K562 (cell line): ENCODE measurements around the gene IL11.

Source experiments
- CBX5 ChIP-seq: IDR thresholded peaks from 2 replicates; pipeline ENCODE4 v1.6.1; 2014; ENCODE audit warnings: low read depth, borderline replicate concordance
- EP300 ChIP-seq: IDR thresholded peaks from 2 replicates; pipeline ENCODE4 v1.6.1; 2012; ENCODE audit warnings: low read length, improper control_type of control experiment
- POLR2AphosphoS5 ChIP-seq: IDR thresholded peaks from 2 replicates; pipeline ENCODE4 v1.6.1; 2011; ENCODE audit warnings: mild to moderate bottlenecking, low read depth, low read length, moderate library complexity; ENCODE audit not compliant: control insufficient read depth, insufficient read depth
- RBBP5 ChIP-seq: fragments of 200-600 bp; sonication (generic); IDR thresholded peaks from 2 replicates; pipeline ENCODE4 v1.6.1; 2012; ENCODE audit warnings: borderline replicate concordance, mild to moderate bottlenecking, low read length, control low read depth, inconsistent platforms; ENCODE audit not compliant: insufficient read depth, poor library complexity, severe bottlenecking
- TRIM24 ChIP-seq, 2 experiments: fragments of 450-650 bp; IDR thresholded peaks; 2 replicates each; pipeline ENCODE4 v1.6.1; 2016
- TF ChIP-seq, protein P1 (sequence below): fragments of 200-400 bp; formaldehyde crosslinking; IDR thresholded peaks from 2 replicates; pipeline ENCODE4 v1.6.1; 2017; ENCODE audit warnings: mild to moderate bottlenecking, low read depth, low read length, moderate library complexity
- TF ChIP-seq, protein P2 (sequence below): IDR thresholded peaks from 3 replicates; pipeline ENCODE4 v1.6.1; 2011; ENCODE audit warnings: borderline replicate concordance, mild to moderate bottlenecking; ENCODE audit not compliant: insufficient read length, insufficient read depth

- no peak for TF ChIP-seq RBBP5
- TF ChIP-seq POLR2AphosphoS5, result no peak
- no peak for TF ChIP-seq CBX5
- no peak for TF ChIP-seq EP300
- TF ChIP-seq, protein P1, sequence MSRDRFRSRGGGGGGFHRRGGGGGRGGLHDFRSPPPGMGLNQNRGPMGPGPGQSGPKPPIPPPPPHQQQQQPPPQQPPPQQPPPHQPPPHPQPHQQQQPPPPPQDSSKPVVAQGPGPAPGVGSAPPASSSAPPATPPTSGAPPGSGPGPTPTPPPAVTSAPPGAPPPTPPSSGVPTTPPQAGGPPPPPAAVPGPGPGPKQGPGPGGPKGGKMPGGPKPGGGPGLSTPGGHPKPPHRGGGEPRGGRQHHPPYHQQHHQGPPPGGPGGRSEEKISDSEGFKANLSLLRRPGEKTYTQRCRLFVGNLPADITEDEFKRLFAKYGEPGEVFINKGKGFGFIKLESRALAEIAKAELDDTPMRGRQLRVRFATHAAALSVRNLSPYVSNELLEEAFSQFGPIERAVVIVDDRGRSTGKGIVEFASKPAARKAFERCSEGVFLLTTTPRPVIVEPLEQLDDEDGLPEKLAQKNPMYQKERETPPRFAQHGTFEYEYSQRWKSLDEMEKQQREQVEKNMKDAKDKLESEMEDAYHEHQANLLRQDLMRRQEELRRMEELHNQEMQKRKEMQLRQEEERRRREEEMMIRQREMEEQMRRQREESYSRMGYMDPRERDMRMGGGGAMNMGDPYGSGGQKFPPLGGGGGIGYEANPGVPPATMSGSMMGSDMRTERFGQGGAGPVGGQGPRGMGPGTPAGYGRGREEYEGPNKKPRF, result no peak
- TF ChIP-seq, protein P2, sequence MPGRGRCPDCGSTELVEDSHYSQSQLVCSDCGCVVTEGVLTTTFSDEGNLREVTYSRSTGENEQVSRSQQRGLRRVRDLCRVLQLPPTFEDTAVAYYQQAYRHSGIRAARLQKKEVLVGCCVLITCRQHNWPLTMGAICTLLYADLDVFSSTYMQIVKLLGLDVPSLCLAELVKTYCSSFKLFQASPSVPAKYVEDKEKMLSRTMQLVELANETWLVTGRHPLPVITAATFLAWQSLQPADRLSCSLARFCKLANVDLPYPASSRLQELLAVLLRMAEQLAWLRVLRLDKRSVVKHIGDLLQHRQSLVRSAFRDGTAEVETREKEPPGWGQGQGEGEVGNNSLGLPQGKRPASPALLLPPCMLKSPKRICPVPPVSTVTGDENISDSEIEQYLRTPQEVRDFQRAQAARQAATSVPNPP, result no peak
- no peak for TF ChIP-seq TRIM24 (IDR thresholded peaks at IDR 0.05)
Measured at GRCh38 chr19:55365964-55366363, 4.3 kb downstream of the IL11 start.
